GM12873 (cell line): ENCODE measurements around the gene LAIR1.

ENCODE experiments used
- CTCF ChIP-seq: IDR thresholded peaks from 2 replicates; pipeline ENCODE4 v1.5.1; 2012; ENCODE audit warnings: low read depth, mild to moderate bottlenecking, moderate library complexity, low read length, control low read depth; ENCODE audit not compliant: insufficient read depth; ENCODE audit errors: missing control alignments

Gene LAIR1

GRCh38 chr19:54390942-54391577, 26.3 kb upstream of the LAIR1 start:
- TF ChIP-seq CTCF, result peak; percentile 83

DNA sequence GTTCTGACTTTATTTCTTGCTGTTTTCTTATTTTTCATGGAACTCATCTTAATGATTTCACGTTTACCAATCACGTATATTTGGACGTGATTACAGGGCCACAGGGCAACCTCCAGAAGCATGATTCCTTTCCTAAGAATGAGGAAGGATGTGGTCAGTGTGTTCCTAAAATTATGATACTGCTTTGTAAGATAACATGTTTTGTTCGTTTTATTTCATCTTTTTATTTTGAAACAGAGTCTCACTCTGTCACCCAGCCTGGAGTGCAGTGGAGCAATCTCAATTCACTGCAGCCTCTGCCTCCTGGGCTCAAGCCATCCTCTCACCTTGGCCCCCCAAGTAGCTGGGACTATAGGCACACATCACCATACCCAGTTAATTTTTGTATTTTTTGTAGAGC, 24.8 kb upstream of the LAIR1 start:
- TF ChIP-seq CTCF, result no peak

DNA sequence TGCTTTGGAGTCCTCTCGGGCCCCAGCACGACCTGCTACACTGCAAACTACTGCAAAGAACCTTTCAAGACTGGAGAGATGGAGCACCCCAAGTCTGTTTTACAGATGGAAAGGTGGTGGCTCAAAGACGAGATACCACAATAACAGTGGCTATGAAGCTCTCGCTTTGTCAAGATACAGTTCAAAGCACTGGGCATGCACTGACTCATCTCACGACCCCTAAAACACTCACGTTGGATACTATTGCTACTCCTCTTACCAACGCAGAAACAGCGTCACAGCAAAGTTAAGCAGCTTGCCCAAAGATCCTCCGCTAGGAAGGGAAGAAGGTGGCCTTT, 24.0 kb upstream of the LAIR1 start:
- no peak for TF ChIP-seq CTCF

- no peak for TF ChIP-seq CTCF
Observed at GRCh38 chr19:54387991-54388801, 23.5 kb upstream of the LAIR1 start.

- no peak for TF ChIP-seq CTCF
Observed at GRCh38 chr19:54383330-54383729, 18.6 kb upstream of the LAIR1 start.

DNA sequence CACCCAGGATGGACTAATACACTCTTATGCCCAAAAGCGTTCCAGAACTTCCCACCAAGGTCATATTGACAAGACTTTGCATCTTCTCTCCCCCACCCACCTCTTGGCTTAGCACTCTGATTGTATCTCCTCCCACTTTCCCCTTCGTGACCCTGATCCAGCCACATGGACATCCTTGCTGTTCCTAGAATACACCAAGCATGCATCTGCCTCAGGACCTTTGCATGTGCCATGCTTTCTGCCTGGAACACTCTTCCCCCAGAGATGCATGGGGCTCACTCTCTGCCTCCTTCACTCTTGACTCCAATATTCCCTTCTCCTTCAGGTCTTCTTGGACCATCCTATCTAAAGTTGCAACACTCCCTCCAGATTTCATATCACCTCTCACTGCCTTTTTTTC, 16.2 kb upstream of the LAIR1 start:
- no peak for TF ChIP-seq CTCF

DNA sequence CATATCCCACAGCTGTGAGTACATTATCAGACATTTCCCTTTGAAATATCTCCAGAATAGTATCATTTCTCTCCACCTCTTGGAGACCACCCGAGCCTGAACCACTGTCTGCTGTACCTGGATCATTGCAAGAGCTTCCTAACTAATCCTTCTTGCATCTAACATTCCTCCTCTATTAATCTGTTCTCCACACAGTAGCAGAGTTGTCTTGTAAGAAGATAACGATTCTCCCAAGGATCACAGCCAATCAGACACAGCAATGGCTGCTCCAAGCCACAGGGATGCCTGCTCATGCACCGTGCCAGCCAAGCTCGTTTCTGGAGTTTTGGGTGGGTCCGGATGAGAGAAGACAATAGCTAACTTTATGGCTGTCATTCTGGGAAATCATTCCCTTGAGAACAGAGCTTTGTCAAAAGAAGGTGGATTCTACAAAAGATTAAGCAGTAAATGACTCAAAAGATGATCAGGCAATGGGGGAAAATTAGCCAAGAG, 14.5 kb upstream of the LAIR1 start:
- no peak for TF ChIP-seq CTCF
